Measurements from ENCODE around the gene EFCAB13. TPM values are rescaled to one million over a fixed set of nuclear protein-coding genes. Genes with fewer than 3 reads are reported as not detected.

The EFCAB13 gene
- total RNA-seq, 1 experiment from 2014 or later, result 1.6 TPM

GRCh38 chr17:47299239-47299910 lies 24.4 kb upstream of the EFCAB13 start:
- Histone ChIP-seq H3K4me2 (ENCODE audit: insufficient read depth, insufficient read length, low read length) (no peak overlapping the region), H3T11ph (ENCODE audit: low read length) (no peak overlapping the region), H4K20me1 (ENCODE audit: control insufficient read depth, insufficient read depth, insufficient read length) (no peaks in the 10 kb centered on the region), H3K79me1 (ENCODE audit: insufficient read depth, low read depth, low read length, poor library complexity, severe bottlenecking) (no peaks in the 10 kb centered on the region), H3K23ac (ENCODE audit: insufficient read length, low read depth, low read length) (no peak overlapping the region), H3K4ac (ENCODE audit: low read depth, low read length) (no peak overlapping the region), H4K8ac (replicated peaks; ENCODE audit: insufficient read length, low read depth, low read length) (no peak overlapping the region), H2BK120ac (ENCODE audit: low read depth, low read length, poor library complexity, severe bottlenecking) (no peak overlapping the region), H2BK12ac (ENCODE audit: insufficient read length, low read depth, low read length) (no peak overlapping the region), H4K91ac (ENCODE audit: insufficient read length, low read depth, low read length) (no peak overlapping the region), H2BK15ac (ENCODE audit: low read depth, low read length) (no peak overlapping the region), H2BK5ac (ENCODE audit: insufficient read length, low read length) (no peak overlapping the region), H3K9ac (ENCODE audit: extremely low read depth, insufficient read length, low read length) (no peak overlapping the region), H3K56ac (ENCODE audit: insufficient read length, low read depth, low read length) (no peak overlapping the region), H3K9me3 (ENCODE audit: control insufficient read depth, low read depth, low read length) (no peaks in the 10 kb centered on the region), H3K27ac (ENCODE audit: insufficient read length, low read depth, low read length) (no peak overlapping the region), H3K18ac (ENCODE audit: insufficient read length, low read depth, low read length) (no peak overlapping the region), H3K4me1 (ENCODE audit: insufficient read depth, low read length) (no peaks in the 10 kb centered on the region), H3K27me3 (ENCODE audit: insufficient read depth, low read length) (no peaks in the 10 kb centered on the region), H3K79me2 (ENCODE audit: insufficient read depth, low read length) (no peaks in the 10 kb centered on the region), H2AK5ac (ENCODE audit: insufficient read length, low read length) (no peak overlapping the region), H2BK20ac (ENCODE audit: low read depth, low read length, poor library complexity, severe bottlenecking) (no peak overlapping the region), H2AFZ (ENCODE audit: low read length) (no peak overlapping the region), H4K5ac (ENCODE audit: insufficient read length, low read depth, low read length) (no peak overlapping the region), H3K23me2 (ENCODE audit: insufficient read length, low read depth, low read length, poor library complexity, severe bottlenecking) (no peaks in the 10 kb centered on the region), H3K14ac (ENCODE audit: insufficient read depth, low read length) (no peak overlapping the region)
- Mint-ChIP-seq H3K27ac (no peak overlapping the region), H3K4me1 (peaks cover 10 to 11% of the 10 kb centered on the region in 2 experiments), H3K27me3 (ENCODE audit: low read depth) (peaks cover 10% of the 10 kb centered on the region), H3K4me3 (no peak overlapping the region), H3K9me3 (no peaks in the 10 kb centered on the region), H3K36me3 (ENCODE audit: insufficient read depth in 1 of 3, low read depth in 3 of 3) (no peaks in the 10 kb centered on the region)
- no peak for DNase-seq
- TF ChIP-seq, protein P1, sequence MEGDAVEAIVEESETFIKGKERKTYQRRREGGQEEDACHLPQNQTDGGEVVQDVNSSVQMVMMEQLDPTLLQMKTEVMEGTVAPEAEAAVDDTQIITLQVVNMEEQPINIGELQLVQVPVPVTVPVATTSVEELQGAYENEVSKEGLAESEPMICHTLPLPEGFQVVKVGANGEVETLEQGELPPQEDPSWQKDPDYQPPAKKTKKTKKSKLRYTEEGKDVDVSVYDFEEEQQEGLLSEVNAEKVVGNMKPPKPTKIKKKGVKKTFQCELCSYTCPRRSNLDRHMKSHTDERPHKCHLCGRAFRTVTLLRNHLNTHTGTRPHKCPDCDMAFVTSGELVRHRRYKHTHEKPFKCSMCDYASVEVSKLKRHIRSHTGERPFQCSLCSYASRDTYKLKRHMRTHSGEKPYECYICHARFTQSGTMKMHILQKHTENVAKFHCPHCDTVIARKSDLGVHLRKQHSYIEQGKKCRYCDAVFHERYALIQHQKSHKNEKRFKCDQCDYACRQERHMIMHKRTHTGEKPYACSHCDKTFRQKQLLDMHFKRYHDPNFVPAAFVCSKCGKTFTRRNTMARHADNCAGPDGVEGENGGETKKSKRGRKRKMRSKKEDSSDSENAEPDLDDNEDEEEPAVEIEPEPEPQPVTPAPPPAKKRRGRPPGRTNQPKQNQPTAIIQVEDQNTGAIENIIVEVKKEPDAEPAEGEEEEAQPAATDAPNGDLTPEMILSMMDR (conservative IDR thresholded peaks at IDR 0.05), result no peak
- no CpG with 5 or more reads among the region's 13 CpGs for WGBS (ENCODE audit: extremely low coverage, insufficient read length, low lambda C conversion rate)

Measured in H9 (cell line).